WERI-Rb-1 (cell line): Measurements from ENCODE around the gene WWTR1.

Experiments
- DNase-seq: peaks from one replicate; pipeline ENCODE4 v3.0.0-alpha.2; 2020
- H3K27ac ChIP-seq: fragments of 250-450 bp; sonication (Bioruptor Pico); 2 replicates; pipeline ENCODE4 v1.5.1; 2020; ENCODE audit warnings: mild to moderate bottlenecking, moderate library complexity
- H3K27me3 ChIP-seq: fragments of 250-450 bp; sonication (Bioruptor Pico); 2 replicates; pipeline ENCODE4 v1.5.1; 2021; ENCODE audit warnings: mild to moderate bottlenecking, low read depth, moderate library complexity; ENCODE audit not compliant: insufficient read depth, severe bottlenecking
- H3K36me3 ChIP-seq: fragments of 250-450 bp; sonication (Bioruptor Pico); 2 replicates; pipeline ENCODE4 v1.5.1; 2020; ENCODE audit warnings: mild to moderate bottlenecking, moderate library complexity
- H3K4me3 ChIP-seq: 2 replicates; pipeline ENCODE4 v1.5.1; 2011; ENCODE audit warnings: low read depth, mild to moderate bottlenecking, control low read depth, low read length
- H3K9me3 ChIP-seq: fragments of 250-450 bp; sonication (Bioruptor Pico); 2 replicates; pipeline ENCODE4 v1.5.1; 2021; ENCODE audit warnings: mild to moderate bottlenecking, moderate library complexity; ENCODE audit not compliant: severe bottlenecking
- CTCF ChIP-seq: IDR thresholded peaks from 2 replicates; pipeline ENCODE4 v1.5.1; 2011; ENCODE audit warnings: low read depth, mild to moderate bottlenecking, control low read depth, inconsistent platforms, low read length

WWTR1 gene

DNA sequence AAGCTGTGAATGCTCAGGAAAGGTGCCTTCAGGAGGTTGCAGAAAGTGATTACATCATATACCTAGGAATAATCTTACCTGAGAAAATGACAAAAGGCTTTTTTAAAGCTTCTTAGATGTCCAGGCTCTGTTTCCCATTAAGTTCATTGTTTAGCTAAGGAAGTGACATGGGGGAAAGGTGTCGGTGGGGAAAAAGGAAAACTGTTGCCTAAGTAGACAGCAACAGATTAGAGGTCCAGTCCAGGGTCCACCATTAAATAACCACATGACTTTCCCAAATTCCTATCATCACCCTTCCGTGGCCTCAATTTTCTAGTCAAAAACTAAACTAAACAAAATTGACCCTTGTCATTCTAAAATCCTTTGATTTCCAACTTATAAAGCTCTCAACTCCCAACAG, 4.3 kb downstream of the WWTR1 start:
- Histone ChIP-seq H3K27me3 (no peaks in the 10 kb centered on the region), H3K4me3 (no peak overlapping the region), H3K36me3 (no peaks in the 10 kb centered on the region), H3K9me3 (peaks cover 4% of the 10 kb centered on the region), H3K27ac (no peak overlapping the region)
- no peak for DNase-seq
- TF ChIP-seq CTCF, result no peak

DNA sequence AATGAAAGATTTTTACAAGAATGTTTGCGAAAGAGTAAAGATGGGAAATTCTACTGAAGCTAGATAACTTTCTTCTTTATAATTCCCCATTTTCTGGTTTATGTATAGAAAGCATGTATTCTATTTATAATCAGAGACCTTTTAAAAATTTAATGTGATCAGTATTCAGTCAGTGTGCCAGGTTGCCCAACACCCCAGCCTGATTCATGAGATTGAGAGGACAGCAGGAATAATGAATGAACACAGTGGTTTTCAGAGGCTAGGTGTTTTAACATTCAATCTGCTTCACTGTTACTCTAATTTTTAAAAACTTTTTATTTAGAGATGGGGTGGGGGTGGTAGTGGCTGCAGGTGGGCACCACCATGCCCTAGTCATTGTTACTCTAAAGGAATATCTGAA, 4.7 kb downstream of the WWTR1 start:
- no peak for TF ChIP-seq CTCF
- no peak overlapping the region for H3K4me3 ChIP-seq
- DNase-seq, result no peak
- no peaks in the 10 kb centered on the region for H3K27me3 ChIP-seq
- peaks cover under 1% of the 10 kb centered on the region for H3K9me3 ChIP-seq
- H3K36me3 ChIP-seq, result no peaks in the 10 kb centered on the region
- H3K27ac ChIP-seq, result no peak overlapping the region

- Histone ChIP-seq H3K4me3 (no peak overlapping the region), H3K9me3 (no peaks in the 10 kb centered on the region), H3K27ac (no peak overlapping the region), H3K27me3 (no peaks in the 10 kb centered on the region), H3K36me3 (no peaks in the 10 kb centered on the region)
- no peak for DNase-seq
- TF ChIP-seq CTCF, result no peak
Measured at GRCh38 chr3:149650828-149651227, 7.0 kb downstream of the WWTR1 start.

- Histone ChIP-seq H3K27ac (no peak overlapping the region), H3K27me3 (no peaks in the 10 kb centered on the region), H3K36me3 (no peaks in the 10 kb centered on the region), H3K9me3 (no peaks in the 10 kb centered on the region), H3K4me3 (no peak overlapping the region)
- DNase-seq, result no peak
- no peak for TF ChIP-seq CTCF
Measured at GRCh38 chr3:149648525-149648924, 9.3 kb downstream of the WWTR1 start.

- Histone ChIP-seq H3K36me3 (no peaks in the 10 kb centered on the region), H3K27me3 (no peaks in the 10 kb centered on the region), H3K9me3 (no peaks in the 10 kb centered on the region), H3K4me3 (no peak overlapping the region), H3K27ac (no peak overlapping the region)
- no peak for DNase-seq
- no peak for TF ChIP-seq CTCF
Measured at GRCh38 chr3:149647812-149648211, 10.0 kb downstream of the WWTR1 start.

DNA sequence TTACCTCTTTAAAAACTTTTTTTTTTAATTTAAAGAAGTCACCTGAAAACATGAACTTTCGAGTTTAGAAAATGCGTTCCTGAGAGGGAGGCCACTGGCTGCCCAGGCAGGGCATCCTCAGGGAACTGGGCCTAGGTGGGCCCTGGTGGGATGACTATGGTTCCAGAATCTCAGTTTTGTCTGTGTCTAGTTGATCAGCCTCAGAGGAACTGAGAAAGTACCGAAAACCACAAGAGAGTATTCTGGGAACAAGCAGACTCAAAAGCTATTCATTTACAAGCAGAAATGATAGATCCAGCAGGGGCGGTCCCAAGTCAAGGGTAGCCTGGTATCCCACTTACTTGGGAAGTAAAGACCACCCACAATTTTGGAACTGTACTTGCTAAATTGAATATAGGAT, 10.5 kb downstream of the WWTR1 start:
- Histone ChIP-seq H3K4me3 (no peak overlapping the region), H3K9me3 (no peaks in the 10 kb centered on the region), H3K27ac (no peak overlapping the region), H3K27me3 (no peaks in the 10 kb centered on the region), H3K36me3 (no peaks in the 10 kb centered on the region)
- DNase-seq, result no peak
- TF ChIP-seq CTCF, result no peak
